OCI-LY3 (cell line): ENCODE results near the gene PTPRA.

Source experiments
- H2AFZ ChIP-seq: fragments of 200-600, 300-600 bp; shearing (Covaris generic); 2 replicates; pipeline ENCODE4 v1.6.0; 2014; ENCODE audit warnings: antibody characterized with exemption, low read depth, low read length
- H3K27ac ChIP-seq: fragments of 200-600, 300-600 bp; sonication (generic); 2 replicates; pipeline ENCODE4 v1.5.1; 2014; ENCODE audit warnings: mild to moderate bottlenecking, low read length, moderate library complexity, mixed read lengths
- H3K27me3 ChIP-seq: fragments of 200-600, 300-600 bp; sonication (generic); 2 replicates; pipeline ENCODE4 v1.6.1; 2014; ENCODE audit warnings: low read depth, low read length, mixed read lengths
- H3K36me3 ChIP-seq: fragments of 200-600, 300-600 bp; sonication (generic); replicated peaks from 2 replicates; pipeline ENCODE3; 2014; ENCODE audit warnings: low read depth, low read length, mixed read lengths
- H3K4me1 ChIP-seq: fragments of 300-600, 200-600 bp; sonication (generic); 2 replicates; pipeline ENCODE4 v1.6.1; 2014; ENCODE audit warnings: low read length, mixed read lengths
- H3K4me2 ChIP-seq: fragments of 200-600, 300-600 bp; sonication (generic); 2 replicates; pipeline ENCODE4 v1.6.1; 2014; ENCODE audit warnings: low read length, mixed read lengths
- H3K4me3 ChIP-seq: fragments of 300-600, 200-600 bp; sonication (generic); 2 replicates; pipeline ENCODE4 v1.5.1; 2014; ENCODE audit warnings: antibody characterized with exemption, mild to moderate bottlenecking, low read length, moderate library complexity
- H3K79me2 ChIP-seq: fragments of 300-600, 200-600 bp; shearing (Covaris generic); 2 replicates; pipeline ENCODE4 v1.6.1; 2014; ENCODE audit warnings: mild to moderate bottlenecking, low read length, mixed read lengths
- H3K9ac ChIP-seq: fragments of 300-600, 200-600 bp; shearing (Covaris generic); 2 replicates; pipeline ENCODE4 v1.6.0; 2014; ENCODE audit warnings: mild to moderate bottlenecking, low read length, moderate library complexity
- H3K9me3 ChIP-seq: fragments of 200-600, 300-600 bp; shearing (Covaris generic); 2 replicates; pipeline ENCODE4 v1.6.1; 2014; ENCODE audit warnings: low read length, mixed read lengths; ENCODE audit not compliant: insufficient read depth
- H4K20me1 ChIP-seq: fragments of 200-600, 300-600 bp; sonication (generic); 2 replicates; pipeline ENCODE4 v1.6.1; 2016; ENCODE audit warnings: low read length, mixed read lengths; ENCODE audit not compliant: insufficient read depth
- CTCF ChIP-seq: fragments of 200-600, 300-600 bp; sonication (generic); IDR thresholded peaks from 2 replicates; pipeline ENCODE4 v1.5.1; 2014; ENCODE audit warnings: antibody characterized with exemption, low read length, low read depth
- EZH2phosphoT487 ChIP-seq: fragments of 200-600 bp; shearing (Covaris generic); IDR thresholded peaks from 2 replicates; pipeline ENCODE4 v1.6.1; 2018; ENCODE audit warnings: antibody characterized with exemption, mixed run types, low read depth

PTPRA gene

GRCh38 chr20:3044336-3044965 is 171.2 kb downstream of the PTPRA start:
- Histone ChIP-seq H3K4me2 (peak overlapping the region; percentile 69; the same call in 1 of the 2 replicates), H3K27ac (no peak overlapping the region), H2AFZ (no peak overlapping the region), H3K9ac (no peak overlapping the region), H3K27me3 (no peaks in the 10 kb centered on the region), H3K4me1 (peaks cover 13% of the 10 kb centered on the region), H3K79me2 (peaks cover 21% of the 10 kb centered on the region), H3K36me3 (peaks cover 25% of the 10 kb centered on the region), H3K9me3 (no peaks in the 10 kb centered on the region), H3K4me3 (no peak overlapping the region; the same call in 1 of the 2 replicates), H4K20me1 (no peaks in the 10 kb centered on the region; the same call in 1 of the 2 replicates)
- TF ChIP-seq CTCF = no peak
- no peak for TF ChIP-seq EZH2phosphoT487

DNA sequence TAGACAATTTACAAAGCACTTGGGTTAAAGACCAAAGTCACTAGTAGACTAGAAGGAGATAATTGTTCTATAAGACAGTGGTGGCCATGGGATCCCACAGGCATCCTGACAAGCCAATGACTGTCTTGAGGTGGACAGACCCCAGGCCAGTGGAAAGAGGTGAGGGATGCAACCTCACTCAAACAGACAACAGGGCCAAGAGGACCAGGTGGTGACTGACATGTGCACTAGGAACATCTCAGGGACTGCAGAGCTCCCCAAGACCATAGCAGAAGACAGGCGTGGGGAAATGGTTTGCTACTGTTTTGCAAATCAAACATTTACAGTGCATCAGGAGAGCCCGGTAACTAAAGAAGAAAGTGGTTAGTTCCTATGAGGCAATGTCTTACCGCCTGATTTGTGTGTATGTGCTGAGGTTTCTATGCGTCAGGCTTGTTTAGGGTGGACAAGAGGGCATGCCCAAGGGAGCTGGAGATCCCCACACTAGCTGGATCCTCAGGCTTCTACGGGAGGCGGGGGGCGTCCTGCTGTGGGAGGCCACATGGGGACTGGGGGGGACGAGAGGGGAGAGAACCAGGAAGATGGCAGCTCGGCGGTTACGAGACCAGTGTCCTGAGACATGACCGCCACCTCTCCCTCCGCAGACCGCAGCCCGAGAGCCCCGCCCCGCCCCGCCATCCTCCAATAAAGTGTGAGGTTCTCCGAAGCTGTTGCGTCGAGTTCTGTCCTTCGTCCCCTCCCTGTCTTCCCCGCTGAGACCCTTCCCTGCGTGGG is 171.9 kb downstream of the PTPRA start:
- peaks cover 13% of the 10 kb centered on the region for H3K4me1 ChIP-seq
- TF ChIP-seq EZH2phosphoT487 (no peak), CTCF (no peak)
- peak overlapping the region; percentile 83 for H3K9ac ChIP-seq
- no peaks in the 10 kb centered on the region for H3K27me3 ChIP-seq
- H3K9me3 ChIP-seq = no peaks in the 10 kb centered on the region
- H3K36me3 ChIP-seq = peaks cover 27% of the 10 kb centered on the region
- peak overlapping the region; percentile 86 for H2AFZ ChIP-seq
- H3K79me2 ChIP-seq = peaks cover 21% of the 10 kb centered on the region
- H3K4me3 ChIP-seq = peak overlapping the region; percentile 95
- peak overlapping the region; percentile 55 for H3K27ac ChIP-seq
- H4K20me1 ChIP-seq = no peaks in the 10 kb centered on the region; the same call in 1 of the 2 replicates
- peak overlapping the region; percentile 69 for H3K4me2 ChIP-seq

GRCh38 chr20:3045816-3046676 is 172.8 kb downstream of the PTPRA start, which contains the start of gene MRPS26:
MRPS26 (plus strand) TSS chr20:3046052; CDS start chr20:3046069, 17 bp downstream.
- Histone ChIP-seq H2AFZ (peak within 1 kb of the TSS; percentile 86), H3K4me2 (peak within 1 kb of the TSS; percentile 69), H4K20me1 (no peaks in the 10 kb centered on the region; the same call in 1 of the 2 replicates), H3K27me3 (no peaks in the 10 kb centered on the region), H3K4me1 (peaks cover 13% of the 10 kb centered on the region), H3K27ac (peak within 1 kb of the TSS; percentile 55), H3K9ac (peak within 1 kb of the TSS; percentile 83), H3K36me3 (peaks cover 30% of the 10 kb centered on the region), H3K4me3 (peak within 1 kb of the TSS; percentile 95), H3K79me2 (peaks cover 21% of the 10 kb centered on the region), H3K9me3 (no peaks in the 10 kb centered on the region)
- TF ChIP-seq CTCF (no peak), EZH2phosphoT487 (no peak)
